ENCODE measurements around the gene ATXN7.

ATXN7 gene

GRCh38 chr3:63851287-63851686 is 12.4 kb upstream of the ATXN7 start:
- H3K4me3 ChIP-seq (replicated peaks; ENCODE audit: low read depth, low read length) = no peak overlapping the region
- TF ChIP-seq CTCF (IDR thresholded peaks at IDR 0.05; ENCODE audit: low read length, missing control alignments) = no peak
- no peak for DNase-seq (ENCODE audit: low read depth)

- DNase-seq (ENCODE audit: low read depth) = no peak
- no peak overlapping the region for H3K4me3 ChIP-seq (replicated peaks; ENCODE audit: low read depth, low read length)
- no peak for TF ChIP-seq CTCF (IDR thresholded peaks at IDR 0.05; ENCODE audit: low read length, missing control alignments)
These were observed 10.6 kb upstream of the ATXN7 start for GRCh38 chr3:63853106-63853505.

GRCh38 chr3:63855333-63855940 is 8.2 kb upstream of the ATXN7 start:
- no peak for DNase-seq (ENCODE audit: low read depth)
- no peak for TF ChIP-seq CTCF (IDR thresholded peaks at IDR 0.05; ENCODE audit: low read length, missing control alignments)
- H3K4me3 ChIP-seq (replicated peaks; ENCODE audit: low read depth, low read length) = no peak overlapping the region

GRCh38 chr3:63857311-63857710 is 6.4 kb upstream of the ATXN7 start:
- no peak for TF ChIP-seq CTCF (IDR thresholded peaks at IDR 0.05; ENCODE audit: low read length, missing control alignments)
- no peak overlapping the region for H3K4me3 ChIP-seq (replicated peaks; ENCODE audit: low read depth, low read length)
- peak; percentile 38 for DNase-seq (ENCODE audit: low read depth)

GRCh38 chr3:63860776-63861175 is 2.9 kb upstream of the ATXN7 start:
- no peak for TF ChIP-seq CTCF (IDR thresholded peaks at IDR 0.05; ENCODE audit: low read length, missing control alignments)

GRCh38 chr3:63861306-63861705 is 2.4 kb upstream of the ATXN7 start:
- H3K4me3 ChIP-seq (replicated peaks; ENCODE audit: low read depth, low read length) = no peak overlapping the region
- no peak for DNase-seq (ENCODE audit: low read depth)
- no peak for TF ChIP-seq CTCF (IDR thresholded peaks at IDR 0.05; ENCODE audit: low read length, missing control alignments)

More at GRCh38 chr3:63860776-63861175, 2.9 kb upstream of the ATXN7 start:
- DNase-seq (ENCODE audit: low read depth) = no peak
- H3K4me3 ChIP-seq (replicated peaks; ENCODE audit: low read depth, low read length) = no peak overlapping the region

GRCh38 chr3:63862804-63863149 is 890 bp upstream of the ATXN7 start:
- H3K4me3 ChIP-seq (replicated peaks; ENCODE audit: low read depth, low read length) = peak overlapping the region; percentile 81
- no peak for TF ChIP-seq CTCF (IDR thresholded peaks at IDR 0.05; ENCODE audit: low read length, missing control alignments)
- DNase-seq (ENCODE audit: low read depth) = no peak
